ENCODE results near the gene HSD3B7. TPM values are rescaled to one million over a fixed set of nuclear protein-coding genes. Genes with fewer than 3 reads are reported as not detected.

The HSD3B7 gene
- total RNA-seq, 1 experiment from 2014 or later = 0.95 TPM

- Histone ChIP-seq H3K36me3 (ENCODE audit: insufficient read depth, low read length, poor library complexity, severe bottlenecking) (no peaks in the 10 kb centered on the region), H3K4me1 (ENCODE audit: insufficient read depth, low read length, poor library complexity, severe bottlenecking) (no peaks in the 10 kb centered on the region), H3K9me3 (ENCODE audit: low read depth, low read length, poor library complexity, severe bottlenecking) (no peaks in the 10 kb centered on the region), H3K27ac (ENCODE audit: low read depth, low read length, poor library complexity, severe bottlenecking) (no peak overlapping the region), H3K27me3 (replicated peaks; ENCODE audit: insufficient read depth, low read depth, low read length, poor library complexity) (no peaks in the 10 kb centered on the region), H3K4me3 (ENCODE audit: low read depth, low read length, poor library complexity, severe bottlenecking) (no peak overlapping the region)
- CTCF ChIA-PET = no interaction called here
- TF ChIP-seq, protein P1, sequence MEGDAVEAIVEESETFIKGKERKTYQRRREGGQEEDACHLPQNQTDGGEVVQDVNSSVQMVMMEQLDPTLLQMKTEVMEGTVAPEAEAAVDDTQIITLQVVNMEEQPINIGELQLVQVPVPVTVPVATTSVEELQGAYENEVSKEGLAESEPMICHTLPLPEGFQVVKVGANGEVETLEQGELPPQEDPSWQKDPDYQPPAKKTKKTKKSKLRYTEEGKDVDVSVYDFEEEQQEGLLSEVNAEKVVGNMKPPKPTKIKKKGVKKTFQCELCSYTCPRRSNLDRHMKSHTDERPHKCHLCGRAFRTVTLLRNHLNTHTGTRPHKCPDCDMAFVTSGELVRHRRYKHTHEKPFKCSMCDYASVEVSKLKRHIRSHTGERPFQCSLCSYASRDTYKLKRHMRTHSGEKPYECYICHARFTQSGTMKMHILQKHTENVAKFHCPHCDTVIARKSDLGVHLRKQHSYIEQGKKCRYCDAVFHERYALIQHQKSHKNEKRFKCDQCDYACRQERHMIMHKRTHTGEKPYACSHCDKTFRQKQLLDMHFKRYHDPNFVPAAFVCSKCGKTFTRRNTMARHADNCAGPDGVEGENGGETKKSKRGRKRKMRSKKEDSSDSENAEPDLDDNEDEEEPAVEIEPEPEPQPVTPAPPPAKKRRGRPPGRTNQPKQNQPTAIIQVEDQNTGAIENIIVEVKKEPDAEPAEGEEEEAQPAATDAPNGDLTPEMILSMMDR (conservative IDR thresholded peaks at IDR 0.05; ENCODE audit: low read depth, low read length) = no peak
- TF ChIP-seq EZH2 (IDR thresholded peaks at IDR 0.05; ENCODE audit: borderline replicate concordance, low read depth, low read length, poor library complexity, severe bottlenecking) = no peak
- intact Hi-C loops (cut with micrococcal nuclease; ENCODE audit: unreplicated experiment) = no loop called here
- no TSS peak for BruUV-seq (replicated peaks)
- POLR2A ChIA-PET (ENCODE audit: low non-redundant PET) = no interaction called here
- DNase-seq (ENCODE audit: low spot score) = no peak
Observed at GRCh38 chr16:31002250-31002700, 17.3 kb downstream of the HSD3B7 start.

GRCh38 chr16:31002862-31003341 is 17.9 kb downstream of the HSD3B7 start:
- Histone ChIP-seq H3K4me1 (ENCODE audit: insufficient read depth, low read length, poor library complexity, severe bottlenecking) (no peaks in the 10 kb centered on the region), H3K9me3 (ENCODE audit: low read depth, low read length, poor library complexity, severe bottlenecking) (no peaks in the 10 kb centered on the region), H3K27ac (ENCODE audit: low read depth, low read length, poor library complexity, severe bottlenecking) (no peak overlapping the region), H3K4me3 (ENCODE audit: low read depth, low read length, poor library complexity, severe bottlenecking) (no peak overlapping the region), H3K36me3 (ENCODE audit: insufficient read depth, low read length, poor library complexity, severe bottlenecking) (no peaks in the 10 kb centered on the region), H3K27me3 (replicated peaks; ENCODE audit: insufficient read depth, low read depth, low read length, poor library complexity) (no peaks in the 10 kb centered on the region)
- ChIA-PET POLR2A (ENCODE audit: low non-redundant PET) (no interaction called here), CTCF (no interaction called here)
- no TSS peak for BruUV-seq (replicated peaks)
- DNase-seq (ENCODE audit: low spot score) = no peak
- intact Hi-C loops (cut with micrococcal nuclease; ENCODE audit: unreplicated experiment) = no loop called here
- no peak for TF ChIP-seq EZH2 (IDR thresholded peaks at IDR 0.05; ENCODE audit: borderline replicate concordance, low read depth, low read length, poor library complexity, severe bottlenecking)
- TF ChIP-seq, protein P1 (conservative IDR thresholded peaks at IDR 0.05; ENCODE audit: low read depth, low read length) = no peak

DNA sequence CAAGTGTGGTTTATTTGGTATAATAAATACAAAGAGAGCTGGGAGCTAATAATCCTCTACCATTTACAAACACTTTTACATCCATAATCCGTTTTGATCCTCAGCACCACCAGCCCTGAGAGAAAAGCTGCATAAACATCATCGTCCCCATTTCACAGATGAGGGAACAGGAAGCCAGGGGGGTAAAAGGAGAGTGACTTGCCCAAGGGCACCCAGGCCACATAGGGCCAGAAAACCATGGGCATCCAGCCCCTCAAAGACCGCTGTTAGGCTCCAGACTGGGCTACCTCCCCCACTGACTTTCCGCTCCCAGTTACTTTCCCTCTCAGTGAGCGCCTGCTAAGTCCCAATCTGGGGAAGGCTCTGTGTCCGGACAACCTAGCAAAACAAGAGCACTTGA is 18.7 kb downstream of the HSD3B7 start:
- no peak for DNase-seq (ENCODE audit: low spot score)
- Histone ChIP-seq H3K27ac (ENCODE audit: low read depth, low read length, poor library complexity, severe bottlenecking) (no peak overlapping the region), H3K36me3 (ENCODE audit: insufficient read depth, low read length, poor library complexity, severe bottlenecking) (no peaks in the 10 kb centered on the region), H3K27me3 (replicated peaks; ENCODE audit: insufficient read depth, low read depth, low read length, poor library complexity) (peaks cover 4% of the 10 kb centered on the region), H3K4me3 (ENCODE audit: low read depth, low read length, poor library complexity, severe bottlenecking) (no peak overlapping the region), H3K9me3 (ENCODE audit: low read depth, low read length, poor library complexity, severe bottlenecking) (no peaks in the 10 kb centered on the region), H3K4me1 (ENCODE audit: insufficient read depth, low read length, poor library complexity, severe bottlenecking) (no peaks in the 10 kb centered on the region)
- TF ChIP-seq EZH2 (IDR thresholded peaks at IDR 0.05; ENCODE audit: borderline replicate concordance, low read depth, low read length, poor library complexity, severe bottlenecking) = no peak
- TF ChIP-seq, protein P1 (conservative IDR thresholded peaks at IDR 0.05; ENCODE audit: low read depth, low read length) = no peak
- intact Hi-C loops (cut with micrococcal nuclease; ENCODE audit: unreplicated experiment) = no loop called here
- CTCF ChIA-PET = no interaction called here
- POLR2A ChIA-PET (ENCODE audit: low non-redundant PET) = no interaction called here
- BruUV-seq (replicated peaks) = no TSS peak
